GM18868 (cell line): ENCODE data around the gene PCK1.

Experiments
- ATAC-seq: cut with Tn5 transposase; IDR thresholded peaks from one replicate; pipeline ENCODE4 v1.9.1; 2021; ENCODE audit warnings: mild to moderate bottlenecking, moderate library complexity; ENCODE audit not compliant: unreplicated experiment

PCK1 gene

DNA sequence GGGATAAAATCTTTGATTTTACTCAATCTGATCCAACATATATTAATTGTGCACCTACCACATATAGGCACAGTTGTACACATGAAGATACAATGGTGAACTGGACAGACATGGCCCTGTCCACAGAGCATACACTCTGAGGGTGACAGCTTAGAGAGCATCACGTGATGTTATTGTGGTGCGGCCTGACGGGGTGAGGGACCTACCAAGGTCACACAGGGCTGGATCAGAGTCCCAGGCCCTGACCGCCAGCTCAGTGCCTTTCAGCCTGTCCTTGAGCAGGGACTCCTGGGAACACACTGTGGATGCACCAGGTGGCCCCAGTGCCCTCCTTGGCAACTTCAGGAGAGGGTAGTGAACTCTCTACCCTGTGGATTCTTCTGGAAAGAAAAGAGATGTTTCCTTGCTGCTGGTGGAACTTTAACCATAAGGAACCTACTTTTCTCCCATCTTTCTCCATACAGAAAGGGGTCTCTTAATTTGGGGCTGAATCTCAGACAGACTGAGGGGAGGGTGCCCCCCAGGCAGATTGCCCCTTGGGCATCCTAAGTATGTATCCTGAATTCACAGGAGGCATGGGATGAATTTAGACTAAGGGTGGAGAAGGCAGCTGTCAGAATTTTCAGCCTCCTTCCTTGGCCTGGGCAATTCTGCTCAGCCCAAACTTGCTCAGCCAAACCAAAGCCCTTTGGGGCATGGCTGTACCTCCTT is 26.5 kb downstream of the PCK1 start:
- no peak for ATAC-seq

GRCh38 chr20:57587989-57588377 is 27.1 kb downstream of the PCK1 start:
- ATAC-seq = no peak

DNA sequence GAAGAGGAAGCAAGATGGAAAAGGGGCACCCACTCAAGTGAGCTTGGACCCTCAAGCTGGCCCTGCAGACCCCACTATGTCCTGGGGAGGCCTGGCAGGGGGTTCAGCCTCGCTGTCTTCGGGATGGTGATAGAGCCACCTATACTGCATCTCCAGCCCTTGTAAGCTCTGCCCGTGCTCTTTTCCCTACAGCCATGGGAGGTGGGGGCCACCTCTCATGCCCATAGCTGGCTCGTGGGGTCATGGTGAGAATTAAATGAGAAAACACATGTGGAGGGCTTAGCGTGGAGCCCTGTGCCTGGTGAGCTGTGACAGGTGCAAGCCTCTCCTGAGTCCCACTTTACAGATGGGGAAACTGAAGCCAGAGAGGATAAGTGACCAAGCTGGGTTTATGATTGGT is 27.7 kb downstream of the PCK1 start:
- ATAC-seq = no peak

GRCh38 chr20:57589123-57589727 is 28.3 kb downstream of the PCK1 start:
- ATAC-seq = no peak

DNA sequence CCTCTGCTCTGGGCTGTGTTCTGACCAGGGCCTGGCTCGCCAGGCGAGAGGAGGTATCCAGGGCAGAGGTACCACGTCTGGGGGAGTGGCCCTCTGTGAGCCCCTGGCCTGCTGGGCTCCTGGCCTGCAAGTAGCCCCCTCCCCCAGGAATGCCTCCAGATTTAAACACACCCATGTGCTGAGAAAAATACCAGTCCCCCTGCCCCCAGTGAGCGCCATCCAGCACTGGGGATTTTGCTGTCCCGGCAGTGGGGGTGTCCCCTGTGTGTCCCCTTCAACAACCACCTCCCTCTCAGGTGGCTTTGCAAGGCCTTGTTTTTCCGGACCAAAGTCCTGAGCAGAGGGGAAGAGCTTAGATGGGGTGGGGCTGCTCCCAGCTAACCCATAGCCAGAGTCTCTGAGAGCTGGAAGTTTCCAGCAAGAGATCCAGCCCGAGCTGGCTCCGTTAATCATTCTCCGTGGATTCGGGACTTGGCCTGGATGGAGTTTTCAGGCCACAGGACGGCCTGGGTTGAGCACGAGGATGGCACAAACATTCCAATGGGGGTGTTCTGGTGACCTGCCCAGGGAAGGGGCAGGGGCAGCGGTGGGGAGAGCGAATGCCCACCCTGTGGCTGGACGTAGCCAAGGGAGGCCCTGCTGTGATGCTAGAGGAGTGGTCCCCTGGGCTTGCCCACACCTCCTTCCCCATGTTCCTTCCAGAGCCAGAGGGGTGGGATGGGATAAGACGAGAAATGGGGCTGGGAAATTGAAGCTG is 29.0 kb downstream of the PCK1 start:
- no peak for ATAC-seq

GRCh38 chr20:57590485-57591288 is 29.8 kb downstream of the PCK1 start:
- ATAC-seq = no peak

- no peak for ATAC-seq
Observed at GRCh38 chr20:57591289-57592229, 30.6 kb downstream of the PCK1 start.

DNA sequence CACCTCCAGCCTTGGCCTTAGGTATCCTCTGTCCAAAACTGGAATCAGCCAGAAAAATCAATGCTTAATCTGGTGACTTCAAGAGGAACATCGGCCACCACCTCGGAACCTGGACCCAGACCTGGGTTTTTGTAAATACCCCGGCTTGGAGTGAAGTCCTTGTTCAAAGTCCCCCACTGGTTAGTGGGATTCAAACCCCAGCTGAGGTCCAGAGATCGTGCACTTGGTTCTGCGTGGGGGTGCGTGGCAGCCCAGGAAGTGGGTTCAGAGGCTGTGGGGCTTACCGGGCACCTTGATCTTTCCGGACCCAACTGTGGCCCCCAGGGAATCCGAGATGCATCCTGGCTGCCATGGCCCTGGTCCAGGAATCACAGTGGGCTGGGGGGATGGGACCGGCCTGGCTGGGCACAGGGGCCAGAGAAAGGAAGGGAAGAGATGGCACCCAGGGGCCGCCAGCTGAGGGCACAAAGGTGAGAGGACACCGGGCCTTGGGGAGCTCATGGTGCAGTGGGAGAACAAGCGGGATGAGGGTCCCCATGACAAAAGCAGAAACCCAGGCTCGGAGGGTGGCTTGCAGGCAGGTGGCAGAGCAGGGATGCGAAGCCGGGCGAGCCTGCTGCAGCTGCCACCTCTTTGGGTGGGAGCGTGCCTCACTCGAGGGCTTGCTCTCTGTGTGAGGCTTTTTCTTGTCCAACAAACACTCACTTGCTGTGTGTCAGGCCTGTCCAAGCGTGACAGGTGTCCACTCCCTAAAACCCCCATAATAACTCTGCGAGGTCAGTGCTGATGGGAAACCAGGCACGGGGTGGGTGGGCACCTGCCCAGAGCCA is 31.6 kb downstream of the PCK1 start:
- no peak for ATAC-seq

- ATAC-seq = no peak
Observed at GRCh38 chr20:57593134-57593886, 32.4 kb downstream of the PCK1 start.

GRCh38 chr20:57594092-57594951 is 33.4 kb downstream of the PCK1 start:
- no peak for ATAC-seq

DNA sequence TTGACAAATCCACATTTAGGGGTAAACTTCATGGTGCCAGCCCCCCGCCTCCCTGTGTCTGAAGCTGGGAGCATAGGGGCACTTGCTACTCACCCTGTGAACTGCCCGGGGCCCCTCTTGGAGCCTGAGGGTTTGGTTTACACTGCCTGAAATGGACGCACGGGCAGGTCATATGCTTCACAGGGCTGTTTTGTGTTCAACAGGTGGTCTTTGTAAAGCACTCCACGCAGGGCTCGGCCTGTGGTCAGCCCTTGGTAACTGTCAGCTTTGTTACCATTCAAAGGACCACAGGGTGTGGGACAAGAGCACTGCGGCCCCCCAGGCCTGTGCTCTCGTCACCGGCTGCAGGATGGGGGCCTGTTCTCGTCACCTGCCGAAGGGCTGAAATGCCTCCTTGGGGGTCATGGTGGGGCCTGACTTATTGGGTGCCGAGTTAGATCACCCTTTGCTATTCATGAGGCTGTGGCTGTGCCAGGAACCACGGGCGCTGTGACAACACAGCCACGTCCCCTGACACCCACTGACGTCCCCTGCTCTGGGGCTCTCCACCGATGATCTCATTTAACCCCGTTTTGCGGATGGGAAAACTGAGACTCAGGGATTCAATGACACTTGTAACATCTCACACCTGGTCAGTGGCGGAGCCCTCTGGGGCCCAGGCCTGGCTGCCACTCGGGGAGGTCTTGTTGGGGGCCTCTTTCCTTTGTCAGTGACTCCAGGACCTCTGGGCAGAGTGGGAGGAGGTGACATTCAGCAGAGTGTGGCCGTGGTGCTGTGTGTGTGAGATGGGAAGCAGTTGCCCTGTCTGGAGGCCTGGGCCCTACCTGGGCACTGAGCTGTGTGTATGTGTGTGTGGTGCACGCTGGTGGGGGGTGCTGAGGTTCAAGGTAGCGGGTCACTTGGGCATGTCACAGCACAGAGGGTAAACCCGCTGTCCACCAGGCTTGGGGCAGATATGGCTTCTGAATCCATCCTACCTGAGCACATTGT is 34.4 kb downstream of the PCK1 start:
- no peak for ATAC-seq

GRCh38 chr20:57596358-57596757 is 35.4 kb downstream of the PCK1 start:
- no peak for ATAC-seq

GRCh38 chr20:57596998-57597939 is 36.4 kb downstream of the PCK1 start:
- peak; percentile 55 for ATAC-seq

GRCh38 chr20:57598060-57598459 is 37.1 kb downstream of the PCK1 start:
- no peak for ATAC-seq

DNA sequence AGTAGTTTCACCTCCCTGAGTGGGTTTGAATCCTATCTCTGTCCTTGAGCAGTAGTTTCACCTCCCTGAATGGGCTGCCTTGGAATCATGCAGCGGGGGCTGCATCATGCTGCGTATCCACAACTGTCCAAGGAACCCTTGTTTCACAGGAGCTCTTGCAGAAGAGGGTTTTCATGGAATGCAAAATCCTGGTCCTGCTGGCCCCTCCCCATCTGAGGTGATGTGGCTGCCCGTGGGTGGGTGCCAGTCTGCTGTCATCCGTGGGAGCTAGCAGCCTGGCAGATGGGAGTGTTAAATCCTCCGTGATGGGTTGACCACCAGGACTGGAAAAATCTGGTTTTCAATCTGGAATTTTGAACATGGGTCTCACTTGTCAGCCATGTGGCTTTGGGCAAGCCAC is 37.6 kb downstream of the PCK1 start:
- no peak for ATAC-seq
